ENCODE measurements around the gene ARHGEF6.

Gene ARHGEF6

GRCh38 chrX:136662104-136662503 lies 118.6 kb downstream of the ARHGEF6 start:
- DNase-seq (ENCODE audit: insufficient read length, low spot score) (no peak), FAIRE-seq (no peak)
- no peak for TF ChIP-seq CTCF (IDR thresholded peaks at IDR 0.05; ENCODE audit: insufficient read depth, missing control alignments)

GRCh38 chrX:136660896-136661295 lies 119.8 kb downstream of the ARHGEF6 start:
- no peak for DNase-seq (ENCODE audit: insufficient read length, low spot score)
- no peak for TF ChIP-seq CTCF (IDR thresholded peaks at IDR 0.05; ENCODE audit: insufficient read depth, missing control alignments)
- no peak for FAIRE-seq

- no peak for FAIRE-seq
- no peak for TF ChIP-seq CTCF (IDR thresholded peaks at IDR 0.05; ENCODE audit: insufficient read depth, missing control alignments)
- no peak for DNase-seq (ENCODE audit: insufficient read length, low spot score)
Observed at GRCh38 chrX:136659174-136659573, 121.6 kb downstream of the ARHGEF6 start.

GRCh38 chrX:136658151-136658550 lies 122.6 kb downstream of the ARHGEF6 start:
- FAIRE-seq = no peak
- no peak for TF ChIP-seq CTCF (IDR thresholded peaks at IDR 0.05; ENCODE audit: insufficient read depth, missing control alignments)
- DNase-seq (ENCODE audit: insufficient read length, low spot score) = no peak

- FAIRE-seq (no peak), DNase-seq (ENCODE audit: insufficient read length, low spot score) (no peak)
- no peak for TF ChIP-seq CTCF (IDR thresholded peaks at IDR 0.05; ENCODE audit: insufficient read depth, missing control alignments)
Observed at GRCh38 chrX:136656361-136656964, 124.3 kb downstream of the ARHGEF6 start.

GRCh38 chrX:136652822-136653723 lies 127.7 kb downstream of the ARHGEF6 start:
- FAIRE-seq (no peak), DNase-seq (ENCODE audit: insufficient read length, low spot score) (no peak)
- TF ChIP-seq CTCF (IDR thresholded peaks at IDR 0.05; ENCODE audit: insufficient read depth, missing control alignments) = no peak

GRCh38 chrX:136650811-136651210 lies 129.9 kb downstream of the ARHGEF6 start:
- TF ChIP-seq CTCF (IDR thresholded peaks at IDR 0.05; ENCODE audit: insufficient read depth, missing control alignments) = no peak
- DNase-seq (ENCODE audit: insufficient read length, low spot score) (no peak), FAIRE-seq (no peak)

All from D721Med (cell line).